Activated B cell treated with CpG ODN at 0.5 μM for 24 hours (primary cell): Measurements from ENCODE around the gene TOE1. TPM values are rescaled to one million over a fixed set of nuclear protein-coding genes. Genes with fewer than 3 reads are reported as not detected.

Source experiments
- ATAC-seq: fragments of 200-7000 bp; cut with Tn5 transposase; one replicate; pipeline ENCODE4 v1.10.0; 2021; ENCODE audit warnings: low read depth, mild to moderate bottlenecking, moderate library complexity
- CTCF ChIA-PET: fragments of 350-600 bp; sonication (Branson Sonifier 250); formaldehyde crosslinking; loops from one replicate; lab custom pipeline; 2021; ENCODE audit warnings: antibody characterized with exemption; lab: Charles Lee
- POLR2A ChIA-PET: fragments of 350-600 bp; sonication (Branson Sonifier 250); formaldehyde crosslinking; loops from one replicate; lab custom pipeline; 2021; ENCODE audit warnings: antibody characterized with exemption; lab: Charles Lee
- DNase-seq: peaks from one replicate; pipeline ENCODE4 v3.0.0; 2022
- H3K27ac Mint-ChIP-seq: one replicate; pipeline ENCODE4 v1.8.0; 2020; ENCODE audit warnings: mixed read lengths
- H3K27me3 Mint-ChIP-seq: one replicate; pipeline ENCODE4 v1.8.0; 2021; ENCODE audit warnings: mixed read lengths
- H3K36me3 Mint-ChIP-seq: one replicate; pipeline ENCODE4 v1.8.0; 2021; ENCODE audit warnings: low read depth, mixed read lengths
- H3K4me1 Mint-ChIP-seq: one replicate; pipeline ENCODE4 v1.8.0; 2021; ENCODE audit warnings: mixed read lengths
- H3K4me3 Mint-ChIP-seq: one replicate; pipeline ENCODE4 v1.8.0; 2020; ENCODE audit warnings: mild to moderate bottlenecking, mixed read lengths
- H3K9me3 Mint-ChIP-seq: one replicate; pipeline ENCODE4 v1.8.0; 2020; ENCODE audit warnings: mixed read lengths
- CTCF ChIP-seq: fragments of 200-600 bp; IDR thresholded peaks from one replicate; pipeline ENCODE4 v1.8.0; 2022; ENCODE audit warnings: antibody characterized with exemption, mild to moderate bottlenecking
- intact Hi-C: fragments of 100-400 bp; cut with micrococcal nuclease; formaldehyde crosslinking; loops from one replicate; pipeline ENCODE4 v1.15.1; 2024
- total RNA-seq: library from RNA; stranded (reverse); gene quantifications from 2 replicates; pipeline ENCODE4 v1.2.3, GENCODE V29; 2022

The TOE1 gene
- total RNA-seq, 1 donor from 2014 or later = 24.6 TPM

- Mint-ChIP-seq H3K27me3 (no peaks in the 10 kb centered on the region), H3K36me3 (no peaks in the 10 kb centered on the region), H3K9me3 (no peaks in the 10 kb centered on the region), H3K4me1 (peaks cover 21% of the 10 kb centered on the region), H3K4me3 (no peak overlapping the region), H3K27ac (peak overlapping the region; percentile 75)
- POLR2A ChIA-PET = interaction anchor here (0.6 to 2.7 kb wide), 3 partner anchors 38 to 127 kb away, joined by 4 to 22 read pairs (median 4); partner anchors contain the start of gene TESK2
- intact Hi-C loops = no loop called here
- ATAC-seq (no peak), DNase-seq (no peak)
- CTCF ChIA-PET = interaction anchor here (0.8 to 13.9 kb wide), 2 partner anchors 9 to 128 kb away, joined by 4 to 326 read pairs; partner anchors contain the start of gene TESK2
- no peak for TF ChIP-seq CTCF
Measured at GRCh38 chr1:45364294-45364693, 24.3 kb downstream of the TOE1 start.

- H3K4me1 Mint-ChIP-seq = peaks cover 19% of the 10 kb centered on the region
- peak; percentile 81 for ATAC-seq
- DNase-seq = no peak
- no peak overlapping the region for H3K4me3 Mint-ChIP-seq
- H3K36me3 Mint-ChIP-seq = peaks cover 2% of the 10 kb centered on the region
- H3K9me3 Mint-ChIP-seq = no peaks in the 10 kb centered on the region
- ChIA-PET CTCF (interaction anchor here (0.8 to 13.9 kb wide), 2 partner anchors 9 to 128 kb away, joined by 4 to 326 read pairs; partner anchors contain the start of gene TESK2), POLR2A (interaction anchor here (0.9 to 2.7 kb wide), 3 partner anchors 63 to 126 kb away, joined by 3 to 22 read pairs (median 4); partner anchors contain the start of gene TESK2)
- H3K27ac Mint-ChIP-seq = peak overlapping the region; percentile 75
- intact Hi-C loops = no loop called here
- TF ChIP-seq CTCF = no peak
- no peaks in the 10 kb centered on the region for H3K27me3 Mint-ChIP-seq
Measured at GRCh38 chr1:45365051-45365450, 25.1 kb downstream of the TOE1 start.

GRCh38 chr1:45370575-45370974 is 30.6 kb downstream of the TOE1 start:
- no peak overlapping the region for H3K4me3 Mint-ChIP-seq
- no peak for DNase-seq
- H3K36me3 Mint-ChIP-seq = peaks cover 2% of the 10 kb centered on the region
- no peaks in the 10 kb centered on the region for H3K9me3 Mint-ChIP-seq
- H3K4me1 Mint-ChIP-seq = peaks cover 47% of the 10 kb centered on the region
- H3K27ac Mint-ChIP-seq = peak overlapping the region; percentile 6
- ChIA-PET CTCF (interaction anchor here (0.6 to 1.0 kb wide), 2 partner anchors 11 to 19 kb away, joined by 3 read pairs; no protein-coding TSS in a partner anchor), POLR2A (interaction anchor here (0.6 to 1.2 kb wide), 3 partner anchors 23 to 120 kb away, joined by 3 to 6 read pairs (median 3); partner anchors contain the start of gene TESK2)
- intact Hi-C loops = no loop called here
- ATAC-seq = peak; percentile 42
- H3K27me3 Mint-ChIP-seq = no peaks in the 10 kb centered on the region
- TF ChIP-seq CTCF = no peak

GRCh38 chr1:45373573-45373972 is 33.6 kb downstream of the TOE1 start:
- Mint-ChIP-seq H3K36me3 (peaks cover 3% of the 10 kb centered on the region), H3K4me3 (peak overlapping the region; percentile 21), H3K9me3 (no peaks in the 10 kb centered on the region), H3K27me3 (no peaks in the 10 kb centered on the region), H3K27ac (peak overlapping the region; percentile 46), H3K4me1 (peaks cover 47% of the 10 kb centered on the region)
- no peak for DNase-seq
- no peak for TF ChIP-seq CTCF
- ChIA-PET CTCF (interaction anchor here (0.8 to 2.9 kb wide), 4 partner anchors 9 to 119 kb away, joined by 3 to 14 read pairs (median 5); no protein-coding TSS in a partner anchor), POLR2A (interaction anchor here (0.6 to 1.5 kb wide), 5 partner anchors 15 to 590 kb away, joined by 3 to 12 read pairs (median 5); no protein-coding TSS in a partner anchor)
- intact Hi-C loops = no loop called here
- no peak for ATAC-seq
